ENCODE measurements around the gene MAP4K2. TPM values are rescaled to one million over a fixed set of nuclear protein-coding genes. Genes with fewer than 3 reads are reported as not detected.

The MAP4K2 gene
- total and polyA plus RNA-seq, 2 of the 4 experiments (the other 2 are of a cell fraction), result 11.7 to 16.6 TPM

- Histone ChIP-seq H3K79me1 (ENCODE audit: low read depth in 1 of 2, low read length in 2 of 2) (peaks cover 42 to 87% of the 10 kb centered on the region in 2 experiments), H2AK9ac (replicated peaks; ENCODE audit: low read depth, low read length, poor library complexity) (peak overlapping the region; percentile 53), H3K4me1 (ENCODE audit: control insufficient read depth, insufficient read depth, low read length) (peaks cover 13% of the 10 kb centered on the region), H3K14ac (replicated peaks; ENCODE audit: low read depth, low read length) (no peak overlapping the region), H3K18ac (ENCODE audit: low read depth, low read length) (no peak overlapping the region), H4K8ac (ENCODE audit: low read depth in 2 of 2, low read length in 2 of 2) (no peak overlapping the region), H2AFZ (replicated peaks; ENCODE audit: low read length, poor library complexity) (peak overlapping the region; percentile 44), H4K5ac (ENCODE audit: low read depth, low read length) (no peak overlapping the region), H4K20me1 (ENCODE audit: insufficient read depth, low read length) (peaks cover 85% of the 10 kb centered on the region), H2AK5ac (ENCODE audit: low read depth, low read length) (no peak overlapping the region), H3K4ac (ENCODE audit: low read depth, low read length) (no peak overlapping the region), H2BK120ac (ENCODE audit: low read depth, low read length) (no peak overlapping the region), H3K23ac (ENCODE audit: low read depth, low read length) (no peak overlapping the region), H3K36me3 (ENCODE audit: control insufficient read depth, insufficient read depth, low read length) (peaks cover 91% of the 10 kb centered on the region), H2BK15ac (ENCODE audit: low read depth, low read length) (no peak overlapping the region), H3K4me3 (ENCODE audit: insufficient read depth, low read depth, low read length) (no peak overlapping the region), H2BK20ac (ENCODE audit: low read depth, low read length) (no peak overlapping the region), H3K27me3 (ENCODE audit: control insufficient read depth, insufficient read depth, low read length) (no peaks in the 10 kb centered on the region), H4K91ac (ENCODE audit: insufficient read depth, low read depth, low read length) (no peak overlapping the region), H3K9me3 (ENCODE audit: control insufficient read depth, insufficient read depth, low read length) (no peaks in the 10 kb centered on the region), H3K56ac (ENCODE audit: extremely low read depth, insufficient read depth, low read length) (no peak overlapping the region), H3K9me1 (ENCODE audit: insufficient read depth, low read length) (peaks cover 8% of the 10 kb centered on the region; the same call in 1 of the 2 replicates), H2BK5ac (ENCODE audit: low read depth, low read length, poor library complexity, severe bottlenecking) (no peak overlapping the region), H3K4me2 (ENCODE audit: low read depth, low read length) (no peak overlapping the region), H3K27ac (ENCODE audit: insufficient read depth, low read length) (no peak overlapping the region), H3K9ac (ENCODE audit: low read depth, low read length) (no peak overlapping the region)
- WGBS, 2 experiments (ENCODE audit: extremely low coverage in 2 of 2, insufficient read length in 1 of 2), result 41% methylated on average over 3 of the region's 19 CpGs; no CpG with 5 or more reads in 1 of the 2 experiments
- dilution Hi-C loops (cut with HindIII; ENCODE audit: low sequenced_read_pairs, unreplicated experiment) (no loop called here), in situ Hi-C loops (cut with MboI; ENCODE audit: low sequenced_read_pairs) (no loop called here), intact Hi-C loops (cut with micrococcal nuclease) (loop anchor here (1.0 to 2.0 kb wide), 3 partner anchors 10 to 79 kb away; no protein-coding TSS in a partner anchor)
- no TSS peak for BruUV-seq (replicated peaks)
- CTCF ChIA-PET, result no interaction called here
- DNase-seq, result peak; percentile 60
- POLR2A ChIA-PET (ENCODE audit: unreplicated experiment), result no interaction called here
- no peak for TF ChIP-seq MAZ (IDR thresholded peaks at IDR 0.05; ENCODE audit: borderline replicate concordance, low read depth, low read length)
- no peak for TF ChIP-seq ELK1 (IDR thresholded peaks at IDR 0.05; ENCODE audit: borderline replicate concordance, low read depth, low read length)
- TF ChIP-seq CEBPB (IDR thresholded peaks at IDR 0.05; ENCODE audit: low read depth, low read length), result no peak
- peak; percentile 37 for TF ChIP-seq SMC3 (IDR thresholded peaks at IDR 0.05; ENCODE audit: low read depth, low read length)
- TF ChIP-seq CTCF (conservative IDR thresholded peaks at IDR 0.05; ENCODE audit: low read depth, low read length), result peak; percentile 63
- TF ChIP-seq MXI1 (IDR thresholded peaks at IDR 0.05; ENCODE audit: borderline replicate concordance, low read depth, low read length), result no peak
- no peak for TF ChIP-seq USF2 (IDR thresholded peaks at IDR 0.05; ENCODE audit: low read depth, low read length)
- TF ChIP-seq NFE2L2 (IDR thresholded peaks at IDR 0.05; ENCODE audit: low read depth, low read length), result no peak
- TF ChIP-seq POLR2A (IDR thresholded peaks at IDR 0.05; ENCODE audit: low read depth, low read length), result no peak
- no peak for TF ChIP-seq FOS (IDR thresholded peaks at IDR 0.05; ENCODE audit: low read depth, low read length)
- no peak for TF ChIP-seq RCOR1 (IDR thresholded peaks at IDR 0.05; ENCODE audit: insufficient replicate concordance, low read length)
- peak; percentile 29; the same call in 1 of the 2 replicates for TF ChIP-seq RAD21 (IDR thresholded peaks at IDR 0.05; ENCODE audit: low read length)
- ATAC-seq (ENCODE audit: low read depth), result peak; percentile 53
These were observed 35.4 kb downstream of the MAP4K2 start for GRCh38 chr11:64767344-64768299.

Data from IMR-90 (cell line).